NT2/D1 (cell line): ENCODE results near the gene NUDT19.

ENCODE experiments used
- DNase-seq: peaks from one replicate; pipeline ENCODE4 v3.0.0-alpha.2; 2011; ENCODE audit warnings: low read depth, low spot score
- H3K27me3 ChIP-seq: 2 replicates; pipeline ENCODE4 v1.6.0; 2011; ENCODE audit warnings: mild to moderate bottlenecking; ENCODE audit not compliant: insufficient read length, insufficient read depth
- H3K36me3 ChIP-seq: 2 replicates; pipeline ENCODE4 v1.6.1; 2011; ENCODE audit warnings: mild to moderate bottlenecking, low read length, mixed read lengths; ENCODE audit not compliant: insufficient read depth, insufficient read length
- H3K4me1 ChIP-seq: 2 replicates; pipeline ENCODE4 v1.5.1; 2011; ENCODE audit not compliant: insufficient read depth, insufficient read length
- H3K4me3 ChIP-seq: 2 replicates; pipeline ENCODE4 v1.5.1; 2011; ENCODE audit warnings: low read depth; ENCODE audit not compliant: insufficient read length
- H3K9ac ChIP-seq: 2 replicates; pipeline ENCODE4 v1.6.0; 2011; ENCODE audit warnings: low read depth; ENCODE audit not compliant: insufficient read length
- H3K9me3 ChIP-seq: 2 replicates; pipeline ENCODE4 v1.5.1; 2011; ENCODE audit warnings: mild to moderate bottlenecking, low read length; ENCODE audit not compliant: insufficient read depth
- SUZ12 ChIP-seq: IDR thresholded peaks from 2 replicates; pipeline ENCODE4 v1.6.1; 2011; ENCODE audit not compliant: insufficient read length, insufficient read depth; ENCODE audit errors: extremely low read depth
- YY1 ChIP-seq: IDR thresholded peaks from 2 replicates; pipeline ENCODE4 v1.6.1; 2011; ENCODE audit not compliant: insufficient read length, insufficient read depth
- ZNF274 ChIP-seq: IDR thresholded peaks from 2 replicates; pipeline ENCODE4 v1.6.1; 2011; ENCODE audit warnings: mild to moderate bottlenecking, low read depth, low read length

The NUDT19 gene

DNA sequence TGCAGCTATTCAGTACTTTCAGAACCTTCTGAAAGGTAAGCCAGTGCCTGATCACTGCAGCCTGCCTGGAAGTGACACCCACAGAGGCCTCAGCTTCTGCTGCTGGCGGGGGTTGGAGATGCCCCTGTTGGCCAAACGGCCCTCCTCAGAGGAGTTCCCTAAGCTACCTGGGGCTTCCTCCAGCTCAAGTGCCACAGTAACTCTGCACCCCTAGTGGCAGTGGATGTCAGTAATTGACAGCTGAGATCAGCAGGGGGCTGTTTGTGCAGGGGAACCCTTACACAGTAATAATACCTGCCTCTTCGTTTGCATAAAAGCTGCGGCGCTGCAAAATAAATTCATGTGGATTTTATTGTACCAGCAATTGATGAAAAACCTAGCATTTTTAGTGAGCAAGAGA lies 56.9 kb downstream of the NUDT19 start:
- no peak overlapping the region for H3K9ac ChIP-seq
- DNase-seq: no peak
- H3K4me1 ChIP-seq: no peaks in the 10 kb centered on the region
- H3K9me3 ChIP-seq: no peaks in the 10 kb centered on the region
- peaks cover 55% of the 10 kb centered on the region for H3K36me3 ChIP-seq
- H3K27me3 ChIP-seq: no peaks in the 10 kb centered on the region
- no peak overlapping the region for H3K4me3 ChIP-seq
- TF ChIP-seq SUZ12 (no peak), YY1 (no peak), ZNF274 (no peak)

DNA sequence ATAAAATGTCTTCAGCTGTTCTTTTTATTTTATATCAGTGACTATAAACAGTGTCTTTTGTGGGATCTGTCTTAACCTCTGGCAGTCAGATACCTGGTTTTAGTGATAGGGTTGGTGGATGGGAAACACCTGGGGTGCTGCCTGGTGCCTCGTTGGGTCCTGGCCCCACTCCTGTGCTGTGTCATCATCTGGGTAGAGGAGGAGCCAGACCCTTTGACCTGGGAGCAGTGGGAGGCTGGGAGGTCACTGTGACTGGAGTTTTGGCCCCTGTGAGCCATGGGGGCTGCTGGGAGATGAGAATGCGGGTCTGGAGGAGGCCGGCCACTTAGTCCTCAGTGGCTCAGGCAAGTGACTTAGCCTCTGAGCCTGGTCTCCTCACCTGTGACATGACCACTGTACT lies 57.3 kb downstream of the NUDT19 start:
- Histone ChIP-seq H3K9me3 (no peaks in the 10 kb centered on the region), H3K36me3 (peaks cover 55% of the 10 kb centered on the region), H3K27me3 (no peaks in the 10 kb centered on the region), H3K9ac (no peak overlapping the region), H3K4me1 (no peaks in the 10 kb centered on the region), H3K4me3 (no peak overlapping the region)
- no peak for DNase-seq
- TF ChIP-seq SUZ12: no peak
- TF ChIP-seq YY1: no peak
- no peak for TF ChIP-seq ZNF274

GRCh38 chr19:32749361-32749760 lies 57.7 kb downstream of the NUDT19 start:
- DNase-seq: no peak
- H3K27me3 ChIP-seq: no peaks in the 10 kb centered on the region
- H3K9ac ChIP-seq: no peak overlapping the region
- TF ChIP-seq SUZ12: no peak
- no peak overlapping the region for H3K4me3 ChIP-seq
- no peaks in the 10 kb centered on the region for H3K4me1 ChIP-seq
- H3K36me3 ChIP-seq: peaks cover 54% of the 10 kb centered on the region
- H3K9me3 ChIP-seq: no peaks in the 10 kb centered on the region

DNA sequence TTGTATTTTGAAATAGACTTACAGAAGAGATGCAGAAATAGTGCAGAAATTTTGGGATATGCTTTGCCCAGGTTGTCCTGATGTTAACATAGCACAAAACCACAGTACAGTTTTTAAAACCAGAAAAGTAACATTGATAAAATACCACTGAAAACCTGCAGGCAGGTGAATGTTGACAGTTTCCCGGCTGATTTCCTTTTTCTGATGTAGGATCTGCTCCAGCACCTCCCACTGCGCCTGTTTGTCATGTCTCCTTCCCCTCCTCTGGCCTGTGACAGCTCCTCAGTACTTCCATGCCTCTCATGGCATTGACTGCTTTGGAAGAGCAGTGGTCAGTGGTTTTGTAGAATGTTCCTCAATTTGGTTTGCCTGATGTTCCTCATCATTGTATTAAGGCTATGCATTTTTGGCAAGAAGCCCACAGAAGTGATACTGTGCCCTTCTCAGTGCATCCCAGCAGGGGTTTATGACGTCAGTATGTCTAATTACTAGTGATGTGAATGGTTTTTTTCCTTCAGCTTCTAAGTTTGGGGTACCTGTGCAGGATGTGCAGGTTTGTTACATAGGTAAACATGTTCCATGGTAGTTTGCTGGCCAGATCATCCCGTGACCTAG lies 58.9 kb downstream of the NUDT19 start:
- Histone ChIP-seq H3K27me3 (no peaks in the 10 kb centered on the region), H3K4me1 (no peaks in the 10 kb centered on the region), H3K36me3 (peaks cover 55% of the 10 kb centered on the region), H3K9me3 (no peaks in the 10 kb centered on the region), H3K4me3 (no peak overlapping the region), H3K9ac (no peak overlapping the region)
- TF ChIP-seq SUZ12 (no peak), YY1 (no peak), ZNF274 (no peak)
- no peak for DNase-seq

GRCh38 chr19:32751066-32751465 lies 59.4 kb downstream of the NUDT19 start:
- DNase-seq: no peak
- Histone ChIP-seq H3K36me3 (peaks cover 59% of the 10 kb centered on the region), H3K9me3 (no peaks in the 10 kb centered on the region), H3K27me3 (no peaks in the 10 kb centered on the region), H3K4me1 (no peaks in the 10 kb centered on the region), H3K9ac (no peak overlapping the region), H3K4me3 (no peak overlapping the region)
- TF ChIP-seq ZNF274: no peak
- no peak for TF ChIP-seq SUZ12
- no peak for TF ChIP-seq YY1

DNA sequence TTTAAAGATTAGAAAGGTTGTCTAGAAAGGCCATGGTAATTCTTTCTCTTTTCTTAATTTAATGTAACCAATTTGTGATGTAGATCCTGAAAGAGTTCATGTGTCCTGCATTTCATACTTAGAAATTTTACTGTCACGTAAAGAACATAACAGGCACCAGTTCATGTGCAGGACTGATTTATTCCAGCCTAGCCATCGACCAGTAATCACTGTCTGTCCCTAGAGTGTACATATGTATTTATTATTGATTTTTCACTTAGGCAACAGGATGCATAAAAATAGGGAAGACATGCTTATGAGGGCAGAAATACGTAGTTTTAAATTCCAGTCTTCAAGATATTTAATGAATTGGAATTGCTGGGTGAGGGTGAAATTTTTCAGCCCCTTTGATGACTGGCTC lies 65.6 kb downstream of the NUDT19 start:
- TF ChIP-seq SUZ12 (no peak), ZNF274 (no peak), YY1 (no peak)
- no peak overlapping the region for H3K4me3 ChIP-seq
- no peaks in the 10 kb centered on the region for H3K4me1 ChIP-seq
- no peaks in the 10 kb centered on the region for H3K9me3 ChIP-seq
- H3K36me3 ChIP-seq: peaks cover 63% of the 10 kb centered on the region
- no peaks in the 10 kb centered on the region for H3K27me3 ChIP-seq
- no peak overlapping the region for H3K9ac ChIP-seq
- no peak for DNase-seq
